ENCODE measurements around the gene FHL1.
"Not testable (repeated sequence)": the region's sequence is repeated elsewhere in the genome, so short reads cannot be mapped to it uniquely, and the experiment has no call there.

FHL1 gene

DNA sequence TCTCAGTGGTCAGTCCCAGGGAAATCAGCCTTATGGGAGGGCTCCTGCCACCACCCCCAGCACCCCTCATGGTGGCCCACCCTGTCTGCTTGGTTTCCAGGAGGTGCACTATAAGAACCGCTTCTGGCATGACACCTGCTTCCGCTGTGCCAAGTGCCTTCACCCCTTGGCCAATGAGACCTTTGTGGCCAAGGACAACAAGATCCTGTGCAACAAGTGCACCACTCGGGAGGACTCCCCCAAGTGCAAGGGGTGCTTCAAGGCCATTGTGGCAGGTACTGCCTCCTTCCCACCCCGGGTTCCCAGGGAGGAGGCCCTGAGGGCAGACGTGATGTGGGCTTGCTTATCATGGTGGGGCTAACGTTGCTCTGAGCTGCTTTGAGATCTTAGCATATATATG, 59.6 kb downstream of the FHL1 start:
- no peak for DNase-seq (ENCODE audit: extremely low read depth in 1 of 2, low read depth in 1 of 2)

- DNase-seq (ENCODE audit: extremely low read depth in 1 of 2, low read depth in 1 of 2) = no peak
Measured at GRCh38 chrX:136207546-136207945, 60.2 kb downstream of the FHL1 start.

DNA sequence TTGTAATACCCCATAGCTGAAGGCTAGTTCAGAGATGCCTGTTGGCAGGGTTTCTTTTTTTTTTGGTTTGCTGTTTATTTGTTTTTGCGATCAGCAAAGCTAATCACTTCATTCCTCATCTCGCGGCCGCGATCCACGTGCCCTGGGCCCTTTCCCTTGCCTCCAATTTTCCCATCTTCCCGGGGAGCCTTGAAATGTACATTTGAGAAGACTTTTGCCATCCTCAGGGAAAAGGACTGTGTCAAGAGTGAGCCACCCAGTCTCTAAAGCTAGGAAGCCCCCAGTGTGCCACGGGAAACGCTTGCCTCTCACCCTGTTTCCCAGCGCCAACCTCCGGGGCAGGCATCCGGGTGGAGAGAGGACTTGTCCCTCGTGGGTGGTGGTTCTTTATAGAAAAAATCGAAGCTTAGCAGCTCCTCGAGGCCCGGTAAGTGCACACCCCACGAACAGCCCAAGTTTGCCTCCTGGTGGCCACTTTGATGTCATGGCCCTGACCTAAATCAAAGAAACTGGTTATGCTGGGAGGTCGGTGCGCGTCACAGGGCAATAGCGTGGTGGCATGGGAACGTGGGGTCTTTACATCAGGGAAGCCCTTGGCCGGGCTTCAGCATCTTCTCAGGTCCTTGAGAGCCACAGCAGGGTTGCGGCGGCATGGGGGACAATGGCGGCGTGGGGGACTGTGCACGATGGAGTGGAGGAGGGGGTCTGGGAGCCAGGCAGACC, 61.8 kb downstream of the FHL1 start:
- DNase-seq (ENCODE audit: extremely low read depth in 1 of 2, low read depth in 1 of 2) = peak in 1 of 2 donors; percentile 3

DNA sequence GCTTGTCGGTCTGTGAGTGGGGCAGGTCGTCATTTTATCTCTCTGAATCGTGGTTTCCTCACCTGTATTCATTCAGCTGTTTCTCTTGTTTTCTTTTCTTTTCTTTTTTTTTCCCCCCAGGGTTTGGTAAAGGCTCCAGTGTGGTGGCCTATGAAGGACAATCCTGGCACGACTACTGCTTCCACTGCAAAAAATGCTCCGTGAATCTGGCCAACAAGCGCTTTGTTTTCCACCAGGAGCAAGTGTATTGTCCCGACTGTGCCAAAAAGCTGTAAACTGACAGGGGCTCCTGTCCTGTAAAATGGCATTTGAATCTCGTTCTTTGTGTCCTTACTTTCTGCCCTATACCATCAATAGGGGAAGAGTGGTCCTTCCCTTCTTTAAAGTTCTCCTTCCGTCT, 62.4 kb downstream of the FHL1 start:
- DNase-seq (ENCODE audit: extremely low read depth in 1 of 2, low read depth in 1 of 2) = no peak

DNA sequence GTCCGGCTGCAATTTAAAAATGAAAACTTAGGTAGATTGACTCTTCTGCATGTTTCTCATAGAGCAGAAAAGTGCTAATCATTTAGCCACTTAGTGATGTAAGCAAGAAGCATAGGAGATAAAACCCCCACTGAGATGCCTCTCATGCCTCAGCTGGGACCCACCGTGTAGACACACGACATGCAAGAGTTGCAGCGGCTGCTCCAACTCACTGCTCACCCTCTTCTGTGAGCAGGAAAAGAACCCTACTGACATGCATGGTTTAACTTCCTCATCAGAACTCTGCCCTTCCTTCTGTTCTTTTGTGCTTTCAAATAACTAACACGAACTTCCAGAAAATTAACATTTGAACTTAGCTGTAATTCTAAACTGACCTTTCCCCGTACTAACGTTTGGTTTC, 62.9 kb downstream of the FHL1 start:
- no peak for DNase-seq (ENCODE audit: extremely low read depth in 1 of 2, low read depth in 1 of 2)

DNA sequence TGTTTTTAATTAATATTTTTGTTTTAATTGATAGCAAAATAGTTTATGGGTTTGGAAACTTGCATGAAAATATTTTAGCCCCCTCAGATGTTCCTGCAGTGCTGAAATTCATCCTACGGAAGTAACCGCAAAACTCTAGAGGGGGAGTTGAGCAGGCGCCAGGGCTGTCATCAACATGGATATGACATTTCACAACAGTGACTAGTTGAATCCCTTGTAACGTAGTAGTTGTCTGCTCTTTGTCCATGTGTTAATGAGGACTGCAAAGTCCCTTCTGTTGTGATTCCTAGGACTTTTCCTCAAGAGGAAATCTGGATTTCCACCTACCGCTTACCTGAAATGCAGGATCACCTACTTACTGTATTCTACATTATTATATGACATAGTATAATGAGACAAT, 63.5 kb downstream of the FHL1 start:
- no peak for DNase-seq (ENCODE audit: extremely low read depth in 1 of 2, low read depth in 1 of 2)

GRCh38 chrX:136211766-136212556, 64.6 kb downstream of the FHL1 start:
- DNase-seq (ENCODE audit: extremely low read depth in 1 of 2, low read depth in 1 of 2) = no peak

DNA sequence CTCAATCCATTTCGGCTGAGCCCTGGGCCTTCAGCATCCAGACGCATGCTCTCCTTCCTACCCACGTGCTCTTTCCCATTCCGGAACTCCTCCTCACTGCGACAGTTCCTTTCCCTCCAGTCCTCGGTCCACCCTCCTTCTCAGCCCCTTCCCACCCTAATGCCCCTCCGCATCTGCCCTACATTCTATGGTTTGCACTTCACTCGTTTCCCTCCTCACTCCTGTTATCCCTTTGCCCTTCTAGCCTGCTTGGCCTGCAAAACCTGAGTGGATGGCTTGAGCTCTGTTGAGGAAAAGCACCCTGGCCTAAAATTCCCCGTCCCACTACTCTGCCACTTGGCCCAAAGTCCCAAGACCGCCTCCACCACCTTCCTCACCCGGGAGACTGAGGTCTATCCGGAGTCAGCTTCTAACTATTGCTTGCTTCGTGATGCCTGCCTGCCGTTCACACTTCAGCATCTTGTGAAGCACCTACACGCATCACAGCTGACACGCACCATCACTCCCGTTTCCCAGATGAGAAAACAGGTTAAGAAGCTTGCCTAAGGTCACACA, 65.3 kb downstream of the FHL1 start:
- no peak for DNase-seq (ENCODE audit: extremely low read depth in 1 of 2, low read depth in 1 of 2)

GRCh38 chrX:136214551-136214950, 67.2 kb downstream of the FHL1 start:
- no peak for DNase-seq (ENCODE audit: extremely low read depth in 1 of 2, low read depth in 1 of 2)

DNA sequence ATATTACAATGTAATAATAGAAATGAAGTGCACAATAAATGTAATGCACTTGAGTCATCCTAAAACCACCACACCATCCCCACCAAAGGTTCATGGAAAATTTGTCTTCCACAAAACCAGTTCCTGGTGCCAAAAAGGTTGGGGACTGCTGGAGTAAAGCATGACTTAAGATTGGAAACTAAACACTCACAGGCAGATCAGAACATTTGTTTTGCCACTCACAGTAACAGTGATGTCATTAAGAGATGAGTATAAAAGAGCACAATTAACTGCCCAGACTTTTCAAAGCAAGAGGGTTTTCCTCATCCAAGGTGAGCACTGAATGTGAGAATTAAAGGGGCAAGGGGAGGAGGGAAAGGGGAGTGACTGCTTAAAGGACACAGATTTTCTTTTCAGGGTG, 68.2 kb downstream of the FHL1 start:
- DNase-seq (ENCODE audit: extremely low read depth in 1 of 2, low read depth in 1 of 2) = no peak

- no peak for DNase-seq (ENCODE audit: extremely low read depth in 1 of 2, low read depth in 1 of 2)
Measured at GRCh38 chrX:136219893-136220292, 72.6 kb downstream of the FHL1 start.

GRCh38 chrX:136220540-136220939, 73.2 kb downstream of the FHL1 start:
- no peak for DNase-seq (ENCODE audit: extremely low read depth in 1 of 2, low read depth in 1 of 2)

DNA sequence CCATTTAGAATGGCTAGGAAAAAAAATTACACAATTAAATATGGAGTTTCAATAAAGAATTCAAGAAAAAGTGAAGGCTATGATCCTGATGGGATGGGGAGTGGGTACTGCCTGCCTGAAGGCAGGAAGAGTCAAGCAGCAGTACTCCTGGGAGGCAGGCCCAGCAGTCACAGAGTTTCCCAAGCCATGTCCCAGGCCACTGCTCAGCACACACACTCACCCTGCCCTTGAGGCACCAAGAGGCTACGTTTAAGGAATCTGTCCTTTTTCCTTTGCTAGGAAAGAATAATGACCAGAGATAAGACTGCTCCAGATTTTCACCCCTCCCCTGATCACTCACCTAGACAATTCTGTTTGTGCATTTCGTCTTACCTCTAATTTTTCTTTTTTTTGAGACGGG, 73.6 kb downstream of the FHL1 start:
- no peak for DNase-seq (ENCODE audit: extremely low read depth in 1 of 2, low read depth in 1 of 2)

GRCh38 chrX:136221851-136222513, 74.6 kb downstream of the FHL1 start:
- DNase-seq (ENCODE audit: extremely low read depth in 1 of 2, low read depth in 1 of 2) = no peak

GRCh38 chrX:136227074-136227473, 79.7 kb downstream of the FHL1 start:
- no peak for DNase-seq (ENCODE audit: extremely low read depth in 1 of 2, low read depth in 1 of 2)

DNA sequence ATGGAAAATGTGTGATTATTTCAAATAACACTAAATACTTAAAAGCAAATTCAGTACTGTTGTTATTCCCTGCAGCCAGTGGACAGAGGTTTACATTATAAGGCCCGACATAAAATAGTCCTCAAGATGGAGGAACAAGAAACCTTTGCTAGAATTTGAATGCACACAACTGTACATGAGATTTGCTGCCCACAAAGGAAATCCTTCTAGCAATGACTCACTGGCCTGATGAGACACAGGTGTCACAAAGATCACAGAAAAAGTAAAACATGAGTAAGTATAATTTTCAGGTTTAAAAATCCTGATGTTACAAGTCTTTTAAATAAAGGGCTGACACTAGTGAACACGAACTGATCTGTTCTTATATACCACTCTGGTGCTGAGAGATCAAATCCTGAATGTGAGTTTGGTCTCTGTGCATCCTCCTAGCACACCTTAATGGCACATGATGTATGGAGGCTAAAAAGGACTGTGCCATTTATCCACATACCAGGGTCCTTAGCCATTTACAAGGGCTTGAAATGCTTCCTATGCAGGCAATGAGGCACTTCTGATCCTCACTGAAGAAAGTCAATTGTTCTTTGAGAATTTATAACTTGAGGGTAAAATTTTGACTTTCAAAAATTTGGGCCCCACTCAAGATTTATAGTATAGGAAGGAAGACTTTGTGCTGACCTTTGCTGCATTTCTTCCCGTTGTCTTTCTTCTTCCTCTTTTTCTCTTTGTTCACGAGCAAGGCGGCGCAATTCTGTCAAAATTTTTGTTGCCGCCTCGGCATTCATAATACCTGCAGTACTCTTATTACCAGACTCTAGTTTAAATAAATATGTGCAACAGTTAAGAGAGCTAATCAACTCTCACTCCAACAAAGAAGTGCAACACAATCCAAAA, 80.9 kb downstream of the FHL1 start:
- DNase-seq (ENCODE audit: extremely low read depth in 1 of 2, low read depth in 1 of 2) = no peak

DNA sequence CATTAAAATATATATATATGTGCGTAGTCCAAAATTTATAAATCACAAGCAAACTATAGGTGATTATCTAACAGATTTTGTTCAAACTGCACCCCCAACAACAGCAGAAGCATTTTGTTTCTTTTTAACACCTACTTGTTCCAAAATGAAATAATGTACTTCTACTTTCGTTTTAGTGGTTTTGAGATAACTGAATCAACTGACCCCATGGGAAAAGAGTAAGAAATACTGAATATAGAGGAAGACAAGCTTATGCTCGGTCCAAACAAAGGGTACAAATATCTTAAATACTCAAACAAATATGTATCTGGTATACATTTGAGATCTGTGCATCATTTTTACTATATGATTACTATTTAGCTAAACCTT, 81.5 kb downstream of the FHL1 start:
- DNase-seq (ENCODE audit: extremely low read depth in 1 of 2, low read depth in 1 of 2) = no peak

DNA sequence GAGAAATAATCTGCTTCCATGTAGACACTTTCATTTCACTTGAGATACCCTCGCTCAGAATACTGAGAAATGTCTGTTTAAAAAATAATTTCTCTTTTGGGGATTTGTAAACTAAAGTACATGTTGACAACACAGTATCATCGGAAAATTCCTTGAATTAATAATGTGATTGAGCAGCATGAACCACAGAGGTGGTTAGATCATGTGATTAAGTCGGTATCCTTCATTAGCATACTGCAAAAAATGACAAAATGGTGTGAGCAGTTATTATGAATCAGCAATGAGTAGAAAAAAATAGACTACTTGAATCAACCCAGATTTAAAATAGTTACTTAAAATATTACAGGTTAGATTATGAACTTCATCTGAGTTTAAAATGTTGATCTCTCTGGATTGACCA, 89.7 kb downstream of the FHL1 start:
- no peak for DNase-seq (ENCODE audit: extremely low read depth in 1 of 2, low read depth in 1 of 2)

GRCh38 chrX:136237849-136238248, 90.5 kb downstream of the FHL1 start:
- not testable (repeated sequence) for DNase-seq (ENCODE audit: extremely low read depth in 1 of 2, low read depth in 1 of 2)

- no peak for DNase-seq (ENCODE audit: extremely low read depth in 1 of 2, low read depth in 1 of 2)
Measured at GRCh38 chrX:136246201-136246600, 98.9 kb downstream of the FHL1 start.
